GM18870 (cell line): ENCODE data around the gene RAB11FIP3.

ENCODE experiments used
- ATAC-seq: cut with Tn5 transposase; IDR thresholded peaks from one replicate; pipeline ENCODE4 v1.9.1; 2021; ENCODE audit warnings: moderate library complexity; ENCODE audit not compliant: unreplicated experiment

The RAB11FIP3 gene

DNA sequence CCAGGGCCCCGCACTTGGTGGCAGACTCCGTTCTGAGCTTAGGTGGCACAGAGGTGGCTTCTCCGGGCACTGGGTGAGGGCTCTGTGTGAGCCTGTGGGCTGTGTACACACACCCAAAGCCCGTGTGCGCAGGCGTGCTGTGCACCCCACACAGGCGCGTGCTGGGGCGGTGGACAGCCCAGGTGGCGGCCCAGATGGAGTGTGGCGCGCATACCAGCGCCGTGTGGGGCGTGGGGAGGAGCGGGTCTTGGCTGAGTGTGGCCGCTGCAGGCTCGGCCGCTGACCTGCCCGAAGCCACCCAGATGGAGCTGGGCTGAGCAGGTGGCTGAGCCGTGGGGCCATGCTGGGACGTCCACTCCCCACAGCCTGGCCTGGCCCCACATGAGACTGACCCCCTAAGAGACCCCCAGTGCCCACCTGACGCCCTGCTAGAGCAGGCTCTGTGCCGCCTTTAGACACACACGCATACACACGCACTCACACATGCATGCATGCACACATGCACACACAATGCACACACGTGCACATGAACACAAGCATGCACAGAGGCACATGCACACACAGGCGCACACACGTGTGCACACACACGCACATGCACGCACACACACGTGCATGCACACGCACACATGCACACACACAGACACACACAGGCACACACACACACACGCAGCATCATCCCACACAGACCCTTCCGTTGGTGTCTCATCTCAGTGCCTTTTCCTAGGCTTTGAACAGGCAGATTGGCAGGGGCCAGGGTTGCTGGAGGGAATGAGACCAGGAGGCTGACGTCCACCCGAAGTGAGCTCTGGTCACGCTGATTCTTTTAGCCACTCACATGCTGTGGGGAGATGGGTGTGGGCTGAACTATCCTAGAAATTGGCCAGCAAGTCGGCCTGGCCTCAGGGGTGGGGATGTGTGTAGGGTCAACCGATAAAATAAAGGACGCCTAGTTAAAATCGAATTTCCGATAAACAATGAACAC is 136.8 kb downstream of the RAB11FIP3 start:
- ATAC-seq: no peak

DNA sequence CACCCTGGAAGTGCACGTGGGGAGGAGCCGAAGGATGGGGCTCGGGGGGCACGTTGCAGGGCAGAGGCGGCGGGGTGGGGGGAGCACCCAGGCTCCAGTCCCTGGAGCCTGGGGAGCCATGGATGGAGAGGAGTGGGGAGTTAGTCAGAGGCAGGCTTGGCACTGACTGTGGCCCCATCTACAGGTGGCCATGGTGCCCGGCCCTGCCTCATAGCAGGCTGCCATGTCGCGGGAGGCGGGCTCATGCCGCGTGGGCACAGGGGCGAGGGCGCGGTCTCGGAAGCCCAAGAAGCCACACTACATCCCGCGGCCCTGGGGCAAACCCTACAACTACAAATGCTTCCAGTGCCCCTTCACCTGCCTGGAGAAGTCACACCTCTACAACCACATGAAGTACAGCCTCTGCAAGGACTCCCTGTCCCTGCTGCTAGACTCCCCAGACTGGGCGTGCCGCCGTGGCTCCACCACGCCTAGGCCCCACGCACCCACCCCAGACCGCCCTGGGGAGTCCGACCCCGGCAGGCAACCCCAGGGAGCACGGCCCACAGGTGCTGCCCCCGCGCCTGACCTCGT is 137.7 kb downstream of the RAB11FIP3 start:
- ATAC-seq: no peak

DNA sequence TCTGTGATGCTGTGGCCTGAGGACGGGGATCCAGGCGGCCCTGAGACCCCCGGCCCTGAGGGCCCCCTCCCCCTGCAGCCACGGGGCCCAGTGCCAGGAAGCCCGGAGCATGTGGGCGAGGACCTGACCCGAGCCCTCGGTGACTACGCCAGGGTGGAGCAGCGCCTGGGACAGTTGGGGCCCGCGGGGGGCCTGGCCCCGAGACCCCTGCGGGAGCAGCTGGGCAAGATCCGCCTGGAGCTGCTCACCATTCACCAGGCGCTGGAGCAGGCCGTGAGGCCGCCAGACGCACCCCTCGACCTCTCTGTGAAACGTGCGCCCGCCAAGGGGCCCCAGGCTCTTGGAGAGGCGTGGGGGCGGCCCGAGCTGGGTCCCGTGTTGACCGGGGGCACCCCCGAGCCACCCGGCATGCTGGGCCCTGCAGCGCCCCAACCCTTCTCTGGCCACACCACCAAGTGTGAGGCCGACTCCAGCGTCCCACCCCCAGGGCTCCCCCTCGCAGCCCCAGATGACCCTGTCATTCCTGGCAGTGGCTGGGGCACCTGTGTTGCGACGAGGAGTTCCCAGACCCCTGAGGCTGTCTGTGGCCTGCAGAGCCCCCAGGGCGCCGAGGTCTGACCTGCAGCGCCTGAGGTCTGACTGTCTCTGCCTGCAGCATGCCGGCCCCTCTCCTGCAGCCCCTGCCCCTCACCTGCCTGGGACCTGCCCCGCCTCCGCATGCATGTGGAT is 139.4 kb downstream of the RAB11FIP3 start:
- no peak for ATAC-seq

DNA sequence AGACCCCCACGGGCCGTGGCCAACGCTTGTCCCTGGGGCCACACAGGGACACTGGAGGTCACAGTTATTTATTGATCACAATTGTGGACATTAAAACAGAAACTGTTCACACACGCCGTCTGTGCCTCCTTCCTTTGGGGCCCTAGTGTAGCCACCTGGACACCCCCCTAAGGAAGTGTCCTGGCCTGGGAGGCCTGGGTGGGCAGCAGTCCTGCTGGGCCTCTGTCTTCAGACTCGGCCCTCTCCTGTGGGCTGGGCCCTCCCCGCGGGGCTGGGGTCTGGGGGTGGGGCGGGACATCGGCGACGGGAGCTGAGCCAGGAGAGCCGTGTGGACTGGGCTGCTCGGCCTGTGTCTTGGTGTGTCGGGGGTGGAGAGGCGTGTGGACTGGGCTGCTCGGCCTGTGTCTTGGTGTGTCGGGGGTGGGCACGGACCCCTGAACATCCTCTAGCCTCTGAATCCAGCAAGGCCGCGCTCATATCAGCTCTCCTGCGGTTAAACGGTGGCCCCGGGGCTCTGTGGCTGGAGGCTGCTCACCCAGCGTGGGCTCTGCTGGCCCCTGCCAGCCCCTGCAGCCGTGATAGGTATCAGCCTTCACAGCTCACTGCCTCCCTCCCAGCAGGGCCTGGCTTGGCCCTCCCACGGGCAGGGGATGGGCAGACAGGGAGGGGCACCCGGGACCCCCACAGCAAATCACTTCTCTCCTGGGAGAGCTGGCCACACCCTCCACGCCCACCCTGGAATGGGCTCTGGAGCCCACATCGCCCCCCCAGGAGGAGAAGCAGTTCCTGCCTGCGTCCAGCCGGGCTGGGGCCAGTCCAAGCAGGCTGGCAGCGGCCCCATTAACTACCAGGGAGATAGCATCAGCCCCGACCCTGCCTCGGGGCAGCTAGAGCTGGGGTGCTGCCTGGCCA is 140.2 kb downstream of the RAB11FIP3 start:
- no peak for ATAC-seq

DNA sequence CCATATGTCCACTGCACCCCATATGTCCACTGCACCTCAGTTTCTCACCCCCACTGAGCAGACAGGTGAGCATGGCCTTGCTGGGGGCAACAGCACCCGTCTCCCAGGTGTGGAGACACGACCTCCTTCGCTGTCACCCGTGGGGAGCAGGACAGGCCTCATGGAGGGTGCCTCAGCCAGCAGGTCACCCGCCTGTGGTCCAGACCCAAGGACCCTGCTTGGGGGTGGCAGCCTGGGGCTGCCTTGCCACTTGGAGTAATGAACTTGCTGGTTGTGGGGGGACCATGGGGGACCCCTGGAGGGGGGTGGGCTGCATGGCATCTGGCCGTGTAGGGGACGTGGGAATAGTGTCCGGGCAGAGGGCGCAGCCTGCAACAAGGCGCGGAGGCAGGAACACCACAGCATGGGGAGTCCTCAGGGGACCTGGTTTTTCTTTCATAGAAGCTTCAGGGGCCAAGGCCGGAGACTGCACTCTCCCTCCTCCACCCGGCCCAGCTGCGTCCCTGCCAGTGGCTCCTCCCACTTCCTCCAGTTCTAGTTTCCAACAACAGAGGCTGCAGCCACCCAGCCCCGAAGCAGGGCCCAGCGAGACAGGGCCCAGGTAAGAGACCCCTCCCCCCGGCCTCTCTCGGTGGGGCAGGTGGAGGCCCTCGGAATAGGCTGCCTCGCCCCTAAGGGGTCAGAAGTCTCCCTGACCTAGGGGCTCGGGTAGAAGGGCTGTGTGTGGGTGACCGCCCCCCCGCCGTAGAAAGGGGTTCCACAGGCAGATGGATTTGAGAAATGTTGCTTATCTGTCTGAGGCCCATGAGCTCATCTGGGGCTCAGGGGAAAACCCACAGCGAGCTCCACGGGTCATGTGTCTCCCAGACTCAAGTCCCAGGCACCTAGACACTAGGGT is 141.3 kb downstream of the RAB11FIP3 start, which contains the start of gene NHLRC4:
Gene NHLRC4 (plus strand): TSS at position 531 of the 898 bp plus-strand sequence. CDS start 1,043 bp downstream, outside the sequence.
- no peak for ATAC-seq

DNA sequence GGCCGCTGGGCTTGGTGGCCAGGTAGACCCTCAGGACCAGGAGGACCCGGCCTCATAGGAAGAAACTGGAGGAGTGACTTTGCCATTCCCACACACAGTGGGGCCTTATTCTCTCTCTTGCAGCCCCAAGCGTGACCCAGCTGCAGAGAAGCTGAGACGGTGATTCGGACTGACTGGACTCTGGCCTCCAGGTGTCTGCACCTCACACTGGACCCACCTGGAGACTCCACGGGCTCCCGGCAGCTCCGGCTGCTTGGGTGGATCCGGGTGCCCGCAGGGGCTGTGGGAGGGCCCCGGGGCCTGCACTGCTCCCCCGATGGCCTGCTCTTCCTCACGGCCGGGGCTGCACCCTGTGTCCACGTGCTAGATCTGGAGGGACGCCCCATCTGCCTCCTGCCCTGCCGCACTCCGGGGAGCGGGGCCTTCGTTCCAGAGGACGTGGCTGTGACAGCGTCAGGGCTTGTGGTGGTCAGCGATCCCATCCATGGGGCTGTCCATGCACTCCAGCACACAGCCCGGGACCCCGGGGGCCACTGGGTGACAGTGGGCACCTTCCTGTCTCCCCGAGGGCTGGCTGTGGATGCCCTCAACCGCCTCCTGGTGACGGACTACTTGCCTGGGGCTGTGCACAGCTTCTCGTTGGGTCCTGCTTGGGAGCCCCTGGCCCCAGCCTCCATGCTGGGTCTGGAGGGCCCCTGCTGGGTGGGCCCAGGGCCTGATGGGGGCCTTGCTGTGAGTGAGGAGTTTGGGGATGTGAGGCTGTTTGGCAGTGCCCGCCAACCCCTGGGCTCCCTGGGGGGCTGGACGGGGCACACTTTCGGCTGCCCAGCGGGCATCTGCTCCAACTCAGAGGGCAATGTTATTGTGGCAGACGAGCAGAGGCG is 142.2 kb downstream of the RAB11FIP3 start:
- ATAC-seq: no peak

DNA sequence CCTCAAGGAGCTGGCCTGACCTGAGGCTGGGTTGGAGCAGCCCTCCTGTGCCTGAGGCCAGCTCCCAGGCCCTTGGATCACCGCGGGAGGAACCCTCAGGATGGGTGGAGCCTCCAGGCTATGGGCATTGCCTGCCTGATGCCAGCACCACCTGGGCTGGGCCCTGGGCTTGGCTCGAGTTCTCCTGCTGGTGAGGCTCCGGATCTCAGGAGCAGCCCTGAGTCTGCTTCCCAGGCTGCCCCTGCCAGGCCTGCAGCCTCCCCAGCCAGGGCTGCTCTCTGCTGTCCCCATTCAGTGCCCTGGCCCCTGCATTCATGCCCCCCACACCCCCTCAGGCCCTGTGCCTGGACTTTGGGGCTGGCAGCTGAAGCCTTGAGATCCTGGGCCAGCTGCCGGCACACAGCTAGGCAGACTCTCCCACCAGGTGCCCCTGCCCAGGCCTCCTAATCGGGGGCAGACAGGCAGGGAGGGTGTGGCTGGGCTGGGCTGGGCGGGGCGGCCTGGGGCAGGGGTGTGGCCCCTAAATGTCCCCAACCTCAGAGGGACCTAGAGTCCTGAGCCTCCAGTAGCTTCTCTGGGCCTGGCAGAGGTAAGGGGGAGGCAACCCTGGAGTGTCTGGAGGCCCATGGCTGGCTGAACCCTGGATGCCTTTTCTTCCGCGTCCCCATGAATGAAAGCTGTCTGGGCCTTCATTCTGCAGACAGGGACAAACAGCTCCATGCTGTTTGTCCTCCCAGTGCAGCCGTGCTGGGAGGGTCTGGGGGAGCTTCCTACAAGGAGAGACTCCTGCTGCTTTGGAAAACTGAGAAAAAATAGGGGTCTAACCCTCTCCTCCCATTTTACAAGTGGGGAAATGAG is 143.2 kb downstream of the RAB11FIP3 start:
- no peak for ATAC-seq

DNA sequence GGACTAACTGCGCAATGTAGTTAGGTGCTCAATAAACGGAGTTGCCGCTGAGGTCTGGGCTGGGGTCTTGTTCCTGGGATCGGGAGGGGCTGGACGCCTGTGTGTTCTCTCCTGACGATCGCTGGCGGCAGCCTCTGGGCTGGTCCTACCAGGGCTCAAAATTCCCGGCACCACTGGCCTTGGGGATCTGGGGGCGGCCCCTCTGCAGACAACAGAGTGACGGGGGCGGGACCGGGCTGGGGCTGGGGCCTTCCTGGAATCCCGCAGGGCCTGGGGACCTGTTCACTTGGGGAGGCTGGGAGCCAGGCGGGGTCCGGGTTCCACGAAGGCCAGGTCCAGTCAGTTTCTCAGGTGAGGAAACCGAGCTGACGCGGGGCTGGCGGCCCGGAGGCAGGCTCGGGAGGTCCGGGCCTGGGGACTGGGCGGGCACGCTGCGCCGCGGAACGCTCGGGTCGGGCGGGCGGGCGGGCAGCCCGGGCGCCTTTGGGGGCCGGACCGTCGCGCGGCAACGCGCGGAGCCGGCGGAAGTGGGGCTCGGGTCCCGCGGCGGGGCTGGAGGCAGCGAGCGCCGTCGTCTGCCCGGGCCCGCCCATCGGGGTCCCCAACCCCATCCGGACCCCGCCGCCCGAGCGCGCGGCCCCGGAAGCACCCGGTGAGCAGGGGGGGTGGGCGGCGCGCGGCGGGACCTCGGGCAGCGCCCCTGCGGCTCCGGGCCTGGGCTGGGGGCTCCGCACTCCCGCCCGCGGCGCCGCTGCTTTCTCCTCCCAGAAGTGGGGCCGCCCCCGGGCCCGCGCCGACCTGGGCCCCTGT is 144.2 kb downstream of the RAB11FIP3 start, which contains the start of gene PIGQ:
Gene PIGQ (plus strand): TSS at position 524 of the 810 bp plus-strand sequence. CDS start 4,107 bp downstream, outside the sequence.
- no peak for ATAC-seq
